ENCODE data around the gene RETREG3. TPM values are rescaled to one million over a fixed set of nuclear protein-coding genes. Genes with fewer than 3 reads are reported as not detected.

RETREG3 gene
- total and polyA plus RNA-seq, 9 of the 15 experiments (the other 6 are each of a cell fraction or from before 2014, with no cell fraction given) = 4.1 to 39.0 (median 16.9) TPM

DNA sequence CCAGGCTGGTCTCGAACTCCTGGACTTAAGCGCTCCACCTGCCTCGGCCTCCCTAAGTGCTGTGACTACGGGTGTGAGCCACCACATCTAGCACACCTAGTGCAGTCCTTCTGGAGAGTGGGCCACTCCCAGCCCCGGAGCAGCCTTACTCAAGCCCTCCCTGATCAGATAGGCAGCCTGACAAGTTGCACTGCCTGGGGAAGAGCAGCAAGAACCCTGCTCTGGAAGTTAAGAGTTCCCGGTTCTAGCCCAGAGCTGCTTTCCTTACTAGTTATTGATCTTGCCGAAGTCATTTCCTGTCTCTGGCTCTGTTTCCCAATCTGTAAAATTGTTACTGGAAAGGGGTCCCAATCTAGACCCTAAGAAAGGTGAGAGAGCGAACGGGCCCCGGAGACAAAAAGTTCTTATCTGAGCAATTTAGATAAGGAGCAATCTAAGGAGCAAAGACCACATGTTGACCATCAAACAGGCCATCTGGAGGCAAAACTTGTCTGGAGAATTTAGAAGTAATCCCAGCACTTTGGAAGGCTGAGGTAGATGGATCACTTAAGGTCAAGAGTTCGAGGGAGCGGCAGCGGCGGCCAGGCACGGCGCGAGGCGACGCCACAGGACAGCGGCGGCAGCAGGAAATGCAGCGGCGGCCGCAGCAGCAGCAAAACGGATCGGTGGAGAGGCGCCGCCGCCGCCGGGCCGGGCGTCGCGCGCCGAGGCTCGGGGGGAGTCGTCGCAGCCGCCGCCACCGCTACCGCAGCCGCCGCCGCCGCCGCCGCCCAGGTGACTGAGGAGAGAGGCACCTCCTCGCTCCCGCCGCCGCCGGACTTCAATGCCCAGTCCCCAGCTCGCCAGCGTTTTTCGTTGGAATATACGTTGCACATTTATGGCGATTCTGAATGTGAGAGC lies 77.5 kb downstream of the RETREG3 start (continued):
- TF ChIP-seq, protein P1, sequence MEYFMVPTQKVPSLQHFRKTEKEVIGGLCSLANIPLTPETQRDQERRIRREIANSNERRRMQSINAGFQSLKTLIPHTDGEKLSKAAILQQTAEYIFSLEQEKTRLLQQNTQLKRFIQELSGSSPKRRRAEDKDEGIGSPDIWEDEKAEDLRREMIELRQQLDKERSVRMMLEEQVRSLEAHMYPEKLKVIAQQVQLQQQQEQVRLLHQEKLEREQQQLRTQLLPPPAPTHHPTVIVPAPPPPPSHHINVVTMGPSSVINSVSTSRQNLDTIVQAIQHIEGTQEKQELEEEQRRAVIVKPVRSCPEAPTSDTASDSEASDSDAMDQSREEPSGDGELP (CRISPR knock-in tag; IDR thresholded peaks at IDR 0.05; ENCODE audit: borderline replicate concordance) = no peak
- TF ChIP-seq, protein P2, sequence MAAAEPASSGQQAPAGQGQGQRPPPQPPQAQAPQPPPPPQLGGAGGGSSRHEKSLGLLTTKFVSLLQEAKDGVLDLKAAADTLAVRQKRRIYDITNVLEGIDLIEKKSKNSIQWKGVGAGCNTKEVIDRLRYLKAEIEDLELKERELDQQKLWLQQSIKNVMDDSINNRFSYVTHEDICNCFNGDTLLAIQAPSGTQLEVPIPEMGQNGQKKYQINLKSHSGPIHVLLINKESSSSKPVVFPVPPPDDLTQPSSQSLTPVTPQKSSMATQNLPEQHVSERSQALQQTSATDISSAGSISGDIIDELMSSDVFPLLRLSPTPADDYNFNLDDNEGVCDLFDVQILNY (CRISPR knock-in tag; IDR thresholded peaks at IDR 0.05) = no peak
- TF ChIP-seq, protein P3, sequence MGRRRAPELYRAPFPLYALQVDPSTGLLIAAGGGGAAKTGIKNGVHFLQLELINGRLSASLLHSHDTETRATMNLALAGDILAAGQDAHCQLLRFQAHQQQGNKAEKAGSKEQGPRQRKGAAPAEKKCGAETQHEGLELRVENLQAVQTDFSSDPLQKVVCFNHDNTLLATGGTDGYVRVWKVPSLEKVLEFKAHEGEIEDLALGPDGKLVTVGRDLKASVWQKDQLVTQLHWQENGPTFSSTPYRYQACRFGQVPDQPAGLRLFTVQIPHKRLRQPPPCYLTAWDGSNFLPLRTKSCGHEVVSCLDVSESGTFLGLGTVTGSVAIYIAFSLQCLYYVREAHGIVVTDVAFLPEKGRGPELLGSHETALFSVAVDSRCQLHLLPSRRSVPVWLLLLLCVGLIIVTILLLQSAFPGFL (CRISPR knock-in tag; IDR thresholded peaks at IDR 0.05) = no peak
- TF ChIP-seq ZNF589 (CRISPR knock-in tag; IDR thresholded peaks at IDR 0.05; ENCODE audit: low read depth) (no peak), HIVEP1 (CRISPR knock-in tag; IDR thresholded peaks at IDR 0.05) (no peak), KDM5B (IDR thresholded peaks at IDR 0.05; ENCODE audit: insufficient replicate concordance, low read depth, low read length) (no peak), RBM25 (IDR thresholded peaks at IDR 0.05; ENCODE audit: low read depth, low read length, severe bottlenecking) (no peak), RBM14 (IDR thresholded peaks at IDR 0.05; ENCODE audit: borderline replicate concordance, insufficient read depth, low read depth, low read length) (no peak), HNRNPLL (IDR thresholded peaks at IDR 0.05; ENCODE audit: low read depth, low read length, poor library complexity, severe bottlenecking) (no peak), TRIM24 (IDR thresholded peaks at IDR 0.05) (no peak), ESRRA (IDR thresholded peaks at IDR 0.05; ENCODE audit: borderline replicate concordance, low read depth) (peak; percentile 69; the same call in 1 of the 2 replicates), KDM1A (IDR thresholded peaks at IDR 0.05) (peak; percentile 70 to 77), KLF10 (CRISPR knock-in tag; IDR thresholded peaks at IDR 0.05) (no peak), TAF15 (IDR thresholded peaks at IDR 0.05; ENCODE audit: low read depth, low read length) (no peak)
- TF ChIP-seq, protein P4, sequence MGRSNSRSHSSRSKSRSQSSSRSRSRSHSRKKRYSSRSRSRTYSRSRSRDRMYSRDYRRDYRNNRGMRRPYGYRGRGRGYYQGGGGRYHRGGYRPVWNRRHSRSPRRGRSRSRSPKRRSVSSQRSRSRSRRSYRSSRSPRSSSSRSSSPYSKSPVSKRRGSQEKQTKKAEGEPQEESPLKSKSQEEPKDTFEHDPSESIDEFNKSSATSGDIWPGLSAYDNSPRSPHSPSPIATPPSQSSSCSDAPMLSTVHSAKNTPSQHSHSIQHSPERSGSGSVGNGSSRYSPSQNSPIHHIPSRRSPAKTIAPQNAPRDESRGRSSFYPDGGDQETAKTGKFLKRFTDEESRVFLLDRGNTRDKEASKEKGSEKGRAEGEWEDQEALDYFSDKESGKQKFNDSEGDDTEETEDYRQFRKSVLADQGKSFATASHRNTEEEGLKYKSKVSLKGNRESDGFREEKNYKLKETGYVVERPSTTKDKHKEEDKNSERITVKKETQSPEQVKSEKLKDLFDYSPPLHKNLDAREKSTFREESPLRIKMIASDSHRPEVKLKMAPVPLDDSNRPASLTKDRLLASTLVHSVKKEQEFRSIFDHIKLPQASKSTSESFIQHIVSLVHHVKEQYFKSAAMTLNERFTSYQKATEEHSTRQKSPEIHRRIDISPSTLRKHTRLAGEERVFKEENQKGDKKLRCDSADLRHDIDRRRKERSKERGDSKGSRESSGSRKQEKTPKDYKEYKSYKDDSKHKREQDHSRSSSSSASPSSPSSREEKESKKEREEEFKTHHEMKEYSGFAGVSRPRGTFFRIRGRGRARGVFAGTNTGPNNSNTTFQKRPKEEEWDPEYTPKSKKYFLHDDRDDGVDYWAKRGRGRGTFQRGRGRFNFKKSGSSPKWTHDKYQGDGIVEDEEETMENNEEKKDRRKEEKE (IDR thresholded peaks at IDR 0.05; ENCODE audit: borderline replicate concordance in 1 of 2, control insufficient read depth in 1 of 2, low read depth in 2 of 2, low read length in 1 of 2) = no peak
- TF ChIP-seq, protein P5, sequence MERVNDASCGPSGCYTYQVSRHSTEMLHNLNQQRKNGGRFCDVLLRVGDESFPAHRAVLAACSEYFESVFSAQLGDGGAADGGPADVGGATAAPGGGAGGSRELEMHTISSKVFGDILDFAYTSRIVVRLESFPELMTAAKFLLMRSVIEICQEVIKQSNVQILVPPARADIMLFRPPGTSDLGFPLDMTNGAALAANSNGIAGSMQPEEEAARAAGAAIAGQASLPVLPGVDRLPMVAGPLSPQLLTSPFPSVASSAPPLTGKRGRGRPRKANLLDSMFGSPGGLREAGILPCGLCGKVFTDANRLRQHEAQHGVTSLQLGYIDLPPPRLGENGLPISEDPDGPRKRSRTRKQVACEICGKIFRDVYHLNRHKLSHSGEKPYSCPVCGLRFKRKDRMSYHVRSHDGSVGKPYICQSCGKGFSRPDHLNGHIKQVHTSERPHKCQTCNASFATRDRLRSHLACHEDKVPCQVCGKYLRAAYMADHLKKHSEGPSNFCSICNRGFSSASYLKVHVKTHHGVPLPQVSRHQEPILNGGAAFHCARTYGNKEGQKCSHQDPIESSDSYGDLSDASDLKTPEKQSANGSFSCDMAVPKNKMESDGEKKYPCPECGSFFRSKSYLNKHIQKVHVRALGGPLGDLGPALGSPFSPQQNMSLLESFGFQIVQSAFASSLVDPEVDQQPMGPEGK (CRISPR knock-in tag; IDR thresholded peaks at IDR 0.05; ENCODE audit: borderline replicate concordance) = no peak
